ENCODE data around the gene DHRS9. TPM values are rescaled to one million over a fixed set of nuclear protein-coding genes. Genes with fewer than 3 reads are reported as not detected.
A peak's percentile ranks its signal among the peaks of the same experiment; 100 is the strongest.

Gene DHRS9
- total and polyA plus RNA-seq, 9 of the 15 experiments (the other 6 are each of a cell fraction or from before 2014, with no cell fraction given): 0.27 to 1.7 (median 0.69) TPM

GRCh38 chr2:169072163-169072925 is 3.0 kb downstream of the DHRS9 start:
- Histone ChIP-seq H3K79me2 (ENCODE audit: control insufficient read depth, insufficient read depth, low read length) (no peaks in the 10 kb centered on the region), H3K9me1 (ENCODE audit: control insufficient read depth, insufficient read depth, low read length) (no peaks in the 10 kb centered on the region), H4K20me1 (replicated peaks; ENCODE audit: control insufficient read depth, insufficient read depth, low read length) (no peaks in the 10 kb centered on the region), H3K4me1 (replicated peaks in 1 of 2; ENCODE audit: control insufficient read depth in 2 of 2, insufficient read depth in 2 of 2, low read length in 2 of 2) (peaks cover 7 to 46% of the 10 kb centered on the region in 2 experiments; a peak in 4 of 5 replicates), H3K36me3 (ENCODE audit: control insufficient read depth, insufficient read depth, low read length) (no peaks in the 10 kb centered on the region), H3K4me2 (ENCODE audit: insufficient read depth, low read length) (peak overlapping the region; percentile 33; the same call in 1 of the 2 replicates), H3K9me3 (replicated peaks; ENCODE audit: control insufficient read depth, insufficient read depth, low read depth, low read length) (0 out of 2 replicates have a peak, but pooled peaks cover 2% of the 10 kb centered on the region), H3K9ac (ENCODE audit: insufficient read depth in 1 of 2, low read depth in 2 of 2, low read length in 2 of 2) (peak overlapping the region in 1 of 2 experiments; percentile 46; a peak in 2 of 4 replicates), H3K27ac (ENCODE audit: extremely low read depth, low read depth, low read length) (peak overlapping the region; percentile 62), H3K4me3 (no peak overlapping the region), H3K27me3 (ENCODE audit: control insufficient read depth in 2 of 2, insufficient read depth in 2 of 2, low read length in 2 of 2) (no peaks in the 10 kb centered on the region), H2AFZ (ENCODE audit: low read depth, low read length) (peak overlapping the region; percentile 78)
- FAIRE-seq: peak; percentile 86
- intact Hi-C loops (cut with micrococcal nuclease): loop anchor here (2.0 to 5.0 kb wide), 2 partner anchors 60 to 96 kb away; no protein-coding TSS in a partner anchor
- no TSS peak for BruUV-seq (replicated peaks)
- in situ Hi-C loops (cut with MboI): no loop called here
- ChIA-PET POLR2A (interaction anchor here (1.0 kb wide), 1 partner anchor 15 kb away, joined by 3 read pairs; no protein-coding TSS in a partner anchor), CTCF (ENCODE audit: low intra/inter-chr PET ratio) (no interaction called here)
- ATAC-seq: peak; percentile 84
- peak in 2 of 4 experiments; percentile 52 to 79 for DNase-seq (ENCODE audit: extremely low read depth in 1 of 4, low spot score in 3 of 4)
- WGBS (ENCODE audit: insufficient coverage, low coverage, missing lambda C conversion rate): 1% methylated on average over 4 of the region's 4 CpGs
- TF ChIP-seq ARID1B (IDR thresholded peaks at IDR 0.05) (peak; percentile 95), CLOCK (CRISPR knock-in tag; IDR thresholded peaks at IDR 0.05; ENCODE audit: borderline replicate concordance) (no peak), ZNF79 (CRISPR knock-in tag; IDR thresholded peaks at IDR 0.05; ENCODE audit: low read depth) (no peak), SMAD1 (IDR thresholded peaks at IDR 0.05; ENCODE audit: low read depth, low read length, partially characterized antibody) (no peak), CUX1 (CRISPR knock-in tag; IDR thresholded peaks at IDR 0.05) (no peak), TEAD2 (tag; IDR thresholded peaks at IDR 0.05) (no peak), CCNT2 (IDR thresholded peaks at IDR 0.05; ENCODE audit: borderline replicate concordance, extremely low read depth, insufficient read length, low read depth, low read length) (peak; percentile 95), FUS (optimal IDR thresholded peaks at IDR 0.05; ENCODE audit: low read depth, low read length) (no peak), ZBTB49 (CRISPR knock-in tag; IDR thresholded peaks at IDR 0.05; ENCODE audit: borderline replicate concordance) (no peak)
